A549 (cell line): Measurements from ENCODE around the gene NTHL1. TPM values are rescaled to one million over a fixed set of nuclear protein-coding genes. Genes with fewer than 3 reads are reported as not detected.

Source experiments
- ATAC-seq, 2 experiments: fragments of 200-7000 bp in 1 of 2; fragments of >200 bp in 1 of 2; cut with Nextera tagmentation in 1 of 2; cut with Tn5 transposase in 1 of 2; 3 replicates each; pipeline versions ENCODE4 v1.8.0 to v1.9.1; 2018 to 2020; ENCODE audit warnings: mild to moderate bottlenecking in 1 of 2, moderate library complexity in 1 of 2
- CTCF ChIA-PET: fragments of 300-600 bp; sonication (Branson Sonifier 250); formaldehyde crosslinking; extraction: SDS; loops from one replicate; lab custom pipeline; 2021; ENCODE audit warnings: antibody characterized with exemption, inconsistent platforms; lab: Yijun Ruan, JAX
- POLR2A ChIA-PET: fragments of 350-600 bp; formaldehyde crosslinking; extraction: SDS; loops from one replicate; lab custom pipeline; 2021; ENCODE audit warnings: antibody characterized with exemption, inconsistent platforms; lab: Yijun Ruan, JAX
- DNase-seq, 2 experiments: peaks; one replicate each; pipeline versions ENCODE4 v3.0.0 to v3.0.0-alpha.2; 2011 to 2016; ENCODE audit warnings: low read depth in 1 of 2, low spot score in 1 of 2
- FAIRE-seq: peaks from 2 replicates; lab custom pipeline; 2011; peaks lifted over from hg19 to GRCh38; lab: Jason Lieb, UNC
- H3K27ac ChIP-seq, 2 experiments: fragments of >200 bp; sonication (Bioruptor Twin); formaldehyde crosslinking; 3 replicates each; pipeline ENCODE4 v1.5.1; 2016 to 2017
- H3K4me1 ChIP-seq: fragments of >200 bp; sonication (Bioruptor Twin); formaldehyde crosslinking; 3 replicates; pipeline ENCODE4 v1.6.1; 2016
- H3K4me2 ChIP-seq: fragments of >200 bp; sonication (Bioruptor Twin); formaldehyde crosslinking; 3 replicates; pipeline ENCODE4 v1.6.1; 2016
- H3K4me3 ChIP-seq: fragments of >200 bp; sonication (Bioruptor Twin); formaldehyde crosslinking; 3 replicates; pipeline ENCODE4 v1.5.1; 2016
- H3K9me3 ChIP-seq: fragments of >200 bp; sonication (Bioruptor Twin); formaldehyde crosslinking; 3 replicates; pipeline ENCODE4 v1.6.1; 2016
- BHLHE40 ChIP-seq: IDR thresholded peaks from 2 replicates; pipeline ENCODE4 v1.6.1; 2012; ENCODE audit warnings: low read depth, low read length, inconsistent platforms
- CBX2 ChIP-seq: fragments of 200-600 bp; sonication (generic); IDR thresholded peaks from 2 replicates; pipeline ENCODE4 v1.6.1; 2016; ENCODE audit warnings: low read depth, mild to moderate bottlenecking, borderline replicate concordance
- CBX8 ChIP-seq: fragments of 200-600 bp; sonication (generic); IDR thresholded peaks from 2 replicates; pipeline ENCODE4 v1.6.1; 2016
- CEBPB ChIP-seq, 2 experiments: fragments of >200 bp in 1 of 2; sonication (Bioruptor Twin) in 1 of 2; formaldehyde crosslinking in 1 of 2; IDR thresholded peaks; 2 replicates each; pipeline ENCODE4 v1.6.1; 2012 to 2016
- FOSL2 ChIP-seq, 2 experiments: fragments of 450-650 bp in 1 of 2; fragments of >200 bp in 1 of 2; sonication (Bioruptor Twin) in 1 of 2; formaldehyde crosslinking; IDR thresholded peaks; 2 replicates each; pipeline versions ENCODE4 v1.5.0 to v1.6.1; 2016 to 2020; ENCODE audit warnings: mild to moderate bottlenecking in 1 of 2, moderate library complexity in 1 of 2
- FOXS1 ChIP-seq: fragments of 250-450 bp; sonication (Bioruptor Pico); IDR thresholded peaks from 2 replicates; pipeline ENCODE4 v1.5.0; 2020; ENCODE audit warnings: mild to moderate bottlenecking, moderate library complexity
- HOXB5 ChIP-seq: fragments of 250-450 bp; sonication (Bioruptor Pico); IDR thresholded peaks from 2 replicates; pipeline ENCODE4 v1.5.0; 2020; ENCODE audit warnings: mild to moderate bottlenecking, moderate library complexity
- NFE2L2 ChIP-seq: fragments of 150-350 bp; conservative IDR thresholded peaks from 2 replicates; pipeline ENCODE4 v1.6.1; 2014; ENCODE audit warnings: low read length
- RARB ChIP-seq: fragments of 250-450 bp; sonication (Bioruptor Pico); IDR thresholded peaks from 2 replicates; pipeline ENCODE4 v1.8.0; 2021; ENCODE audit warnings: mild to moderate bottlenecking, moderate library complexity
- RCOR1 ChIP-seq: fragments of 150-350 bp; IDR thresholded peaks from 2 replicates; pipeline ENCODE4 v1.6.1; 2014; ENCODE audit warnings: antibody characterized with exemption, low read length, low read depth
- SMC3 ChIP-seq: fragments of >200 bp; sonication (Bioruptor Twin); formaldehyde crosslinking; IDR thresholded peaks from 3 replicates; pipeline ENCODE4 v1.6.1; 2018; ENCODE audit warnings: inconsistent platforms
- TFCP2L1 ChIP-seq: fragments of 250-450 bp; sonication (Bioruptor Pico); IDR thresholded peaks from 2 replicates; pipeline ENCODE4 v1.5.0; 2021; ENCODE audit warnings: mild to moderate bottlenecking
- USF2 ChIP-seq: fragments of 450-650 bp; IDR thresholded peaks from 2 replicates; pipeline ENCODE4 v1.6.1; 2014; ENCODE audit warnings: antibody characterized with exemption
- ZC3H11A ChIP-seq: fragments of 450-650 bp; IDR thresholded peaks from 2 replicates; pipeline ENCODE4 v1.6.1; 2014; ENCODE audit warnings: antibody characterized with exemption, mild to moderate bottlenecking
- ZFP36 ChIP-seq: fragments of 450-650 bp; IDR thresholded peaks from 2 replicates; pipeline ENCODE4 v1.6.1; 2014; ENCODE audit warnings: borderline replicate concordance; ENCODE audit not compliant: partially characterized antibody
- ZSCAN20 ChIP-seq: fragments of 250-450 bp; sonication (Bioruptor Pico); IDR thresholded peaks from 2 replicates; pipeline ENCODE4 v1.8.0; 2022; ENCODE audit warnings: mild to moderate bottlenecking, moderate library complexity
- WGBS: methylation state at CpG from one replicate; pipeline ENCODE4 v1.1.6; 2017; ENCODE audit errors: missing lambda C conversion rate; 5-methylcytosine and 5-hydroxymethylcytosine counted together
- polyA plus RNA-seq, 4 experiments: library from polyadenylated mRNA; depleted of rRNA in 3 of 4; stranded (reverse); fragments of >200 nt; fragmentation: RNase III in 1 of 4; extraction: RNeasy Plus Mini Kit Qiagen cat#74134 plus additional on column Dnase treatment in 1 of 4; gene quantifications; 2 replicates in 3 of 4; 3 replicates in 1 of 4; pipeline ENCODE4 v1.2.3, GENCODE V29; 2011 to 2017
- small RNA-seq, 6 experiments: library from RNA; depleted of rRNA; stranded (forward); fragments of <200 nt; gene quantifications; one replicate each; pipeline ENCODE3, GENCODE V24; 2012
- TF ChIP-seq, protein P1 (sequence below): fragments of >200 bp; sonication (Bioruptor Twin); formaldehyde crosslinking; IDR thresholded peaks from 3 replicates; pipeline ENCODE4 v1.6.1; 2016
- TF ChIP-seq, protein P2 (sequence below): fragments of >200 bp; sonication (Bioruptor Twin); formaldehyde crosslinking; IDR thresholded peaks from 2 replicates; pipeline ENCODE4 v1.6.1; 2016

The NTHL1 gene
- polyA plus RNA-seq, 2 of the 4 experiments (the other 2 are of a cell fraction), result 28.8 to 42.3 TPM

DNA sequence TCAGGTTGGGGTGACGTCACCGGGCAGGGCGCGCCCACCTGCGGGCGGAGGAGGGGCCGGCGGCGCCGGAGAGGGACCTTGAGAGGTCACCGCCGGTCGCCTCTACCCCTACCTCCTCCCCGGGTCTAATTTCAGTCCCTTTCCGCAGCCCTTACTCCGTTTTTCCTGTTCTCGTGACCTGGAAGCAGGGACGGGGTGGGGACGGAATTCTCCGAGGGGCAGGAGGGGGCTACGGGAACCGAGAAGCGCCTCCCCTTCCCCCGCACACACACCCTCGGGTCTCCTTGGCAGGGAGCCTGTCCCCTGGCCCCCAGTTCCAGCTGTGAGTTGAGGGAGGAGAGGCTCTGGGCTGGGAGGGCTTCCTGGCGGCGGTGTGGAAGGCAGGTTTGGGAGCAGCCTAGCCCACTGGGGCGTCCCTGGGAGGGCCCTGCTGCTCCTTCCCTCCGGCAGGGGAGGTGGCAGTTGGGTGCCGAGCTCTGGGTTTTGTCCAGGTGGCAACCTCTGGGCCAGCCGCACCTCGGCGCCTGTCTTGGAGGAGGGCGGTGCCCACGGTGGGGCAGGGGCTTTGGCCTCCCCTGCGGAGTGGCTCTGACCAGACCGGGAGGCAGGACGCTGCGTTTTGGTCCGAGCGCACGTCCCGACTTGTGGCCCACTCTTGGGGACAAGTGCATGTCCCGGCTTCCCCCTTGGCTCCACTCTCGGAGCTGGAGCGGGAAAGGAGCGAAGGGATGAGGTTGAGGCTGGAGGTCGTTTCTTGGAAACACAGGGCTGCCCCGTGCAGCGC, 57.1 kb downstream of the NTHL1 start:
- no peak for FAIRE-seq
- Histone ChIP-seq H3K4me2 (peak overlapping the region; percentile 79), H3K9me3 (no peaks in the 10 kb centered on the region), H3K4me3 (peak overlapping the region; percentile 56)
- 56% methylated on average over 37 of the region's 50 CpGs for WGBS
- DNase-seq, result no peak
- TF ChIP-seq CBX2, result no peak
- peak; percentile 70 for TF ChIP-seq ZFP36
- TF ChIP-seq FOSL2 (IDR thresholded peaks at IDR 0.05), result no peak
- TF ChIP-seq FOSL2 (CRISPR knock-in tag; IDR thresholded peaks at IDR 0.05), result peak; percentile 61
- TF ChIP-seq, all 56 proteins: peak for 2
- ChIA-PET POLR2A (no interaction called here), CTCF (interaction anchor here (0.8 to 19.7 kb wide), 2 partner anchors 14 to 150 kb away, joined by 3 to 196 read pairs; partner anchors contain the start of gene ZNF598)
- ATAC-seq, result no peak
- H3K4me1 ChIP-seq, result peaks cover 61% of the 10 kb centered on the region
- H3K27ac ChIP-seq, result peak overlapping the region; percentile 58 to 94

DNA sequence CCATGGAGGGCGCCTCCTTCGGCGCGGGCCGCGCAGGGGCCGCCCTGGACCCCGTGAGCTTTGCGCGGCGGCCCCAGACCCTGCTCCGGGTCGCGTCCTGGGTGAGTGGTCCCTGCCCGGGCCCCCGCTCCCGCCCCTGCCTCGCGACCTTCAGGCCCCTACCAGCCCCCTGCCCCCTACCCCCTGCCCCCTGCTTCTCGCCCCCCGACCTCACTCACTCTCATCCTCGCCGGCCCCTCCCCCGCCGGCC, 57.6 kb downstream of the NTHL1 start:
- no peak for DNase-seq
- Histone ChIP-seq H3K9me3 (no peaks in the 10 kb centered on the region), H3K4me1 (peaks cover 65% of the 10 kb centered on the region), H3K4me3 (peak overlapping the region; percentile 56), H3K4me2 (peak overlapping the region; percentile 79), H3K27ac (peak overlapping the region; percentile 58 to 94)
- CTCF ChIA-PET, result interaction anchor here (0.8 to 19.7 kb wide), 2 partner anchors 14 to 151 kb away, joined by 3 to 196 read pairs; partner anchors contain the start of gene ZNF598
- no peak for TF ChIP-seq ZSCAN20 (CRISPR knock-in tag)
- no peak for TF ChIP-seq FOXS1 (CRISPR knock-in tag)
- TF ChIP-seq CEBPB (IDR thresholded peaks at IDR 0.05), result no peak
- TF ChIP-seq, protein P1, sequence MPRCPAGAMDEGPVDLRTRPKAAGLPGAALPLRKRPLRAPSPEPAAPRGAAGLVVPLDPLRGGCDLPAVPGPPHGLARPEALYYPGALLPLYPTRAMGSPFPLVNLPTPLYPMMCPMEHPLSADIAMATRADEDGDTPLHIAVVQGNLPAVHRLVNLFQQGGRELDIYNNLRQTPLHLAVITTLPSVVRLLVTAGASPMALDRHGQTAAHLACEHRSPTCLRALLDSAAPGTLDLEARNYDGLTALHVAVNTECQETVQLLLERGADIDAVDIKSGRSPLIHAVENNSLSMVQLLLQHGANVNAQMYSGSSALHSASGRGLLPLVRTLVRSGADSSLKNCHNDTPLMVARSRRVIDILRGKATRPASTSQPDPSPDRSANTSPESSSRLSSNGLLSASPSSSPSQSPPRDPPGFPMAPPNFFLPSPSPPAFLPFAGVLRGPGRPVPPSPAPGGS, result no peak
- TF ChIP-seq SMC3, result no peak
- TF ChIP-seq, protein P2, sequence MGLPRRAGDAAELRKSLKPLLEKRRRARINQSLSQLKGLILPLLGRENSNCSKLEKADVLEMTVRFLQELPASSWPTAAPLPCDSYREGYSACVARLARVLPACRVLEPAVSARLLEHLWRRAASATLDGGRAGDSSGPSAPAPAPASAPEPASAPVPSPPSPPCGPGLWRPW, result no peak
- TF ChIP-seq USF2, result no peak
- TF ChIP-seq NFE2L2, result no peak
- TF ChIP-seq CBX8, result no peak
- TF ChIP-seq TFCP2L1, result no peak
- TF ChIP-seq HOXB5 (CRISPR knock-in tag), result no peak
- no peak for TF ChIP-seq RARB (CRISPR knock-in tag)
- TF ChIP-seq BHLHE40, result no peak
- TF ChIP-seq ZC3H11A, result no peak
- no peak for TF ChIP-seq RCOR1
- no peak for FAIRE-seq
- no peak for ATAC-seq
- WGBS, result 0% methylated on average over 1 of the region's 25 CpGs
- POLR2A ChIA-PET, result no interaction called here

Small RNAs within 50 kb of the gene (small RNA-seq; reads per million reads assigned to genes)
- gene MIR1225 (0 to 1.4 (median 0) reads per million in 6 experiments), gene RN7SL219P (0 reads per million in 6 experiments)

Other genes starting within 250 kb of the NTHL1 start
- 27.2 and 34.9 TPM in 2 replicates for gene HAGH, start 221.0 kb downstream of the NTHL1 start, polyA plus RNA-seq (2011; rRNA removed)
- gene HAGH, start 221.0 kb downstream of the NTHL1 start, polyA plus RNA-seq (2017; fragmentation: RNase III; extraction: RNeasy Plus Mini Kit Qiagen cat#74134 plus additional on column Dnase treatment), result 58.7 to 66.4 TPM (median 59.8 TPM) in 3 replicates
- gene FAHD1, start 220.6 kb downstream of the NTHL1 start, polyA plus RNA-seq (2011; rRNA removed), result 30.2 and 30.6 TPM in 2 replicates
- gene FAHD1, start 220.6 kb downstream of the NTHL1 start, polyA plus RNA-seq (2017; fragmentation: RNase III; extraction: RNeasy Plus Mini Kit Qiagen cat#74134 plus additional on column Dnase treatment), result 63.2 to 68.4 TPM (median 64.5 TPM) in 3 replicates
- 7.5 and 9.1 TPM in 2 replicates for gene MEIOB, start 175.7 kb downstream of the NTHL1 start, polyA plus RNA-seq (2011; rRNA removed)
- gene MEIOB, start 175.7 kb downstream of the NTHL1 start, polyA plus RNA-seq (2017; fragmentation: RNase III; extraction: RNeasy Plus Mini Kit Qiagen cat#74134 plus additional on column Dnase treatment), result 2.9 to 3.5 TPM (median 2.9 TPM) in 3 replicates
- gene HS3ST6, start 129.4 kb downstream of the NTHL1 start, polyA plus RNA-seq (2011; rRNA removed), result 1.1 and 1.5 TPM in 2 replicates
- gene HS3ST6, start 129.4 kb downstream of the NTHL1 start, polyA plus RNA-seq (2017; fragmentation: RNase III; extraction: RNeasy Plus Mini Kit Qiagen cat#74134 plus additional on column Dnase treatment), result 1.4 to 2.6 TPM (median 2.0 TPM) in 3 replicates
- gene MSRB1, start 104.6 kb downstream of the NTHL1 start, polyA plus RNA-seq (2011; rRNA removed), result 27.7 and 34.4 TPM in 2 replicates
- gene MSRB1, start 104.6 kb downstream of the NTHL1 start, polyA plus RNA-seq (2017; fragmentation: RNase III; extraction: RNeasy Plus Mini Kit Qiagen cat#74134 plus additional on column Dnase treatment), result 27.7 to 38.4 TPM (median 37.5 TPM) in 3 replicates
- not detected in 2 replicates for gene RPL3L, start 93.1 kb downstream of the NTHL1 start, polyA plus RNA-seq (2011; rRNA removed)
- 0.20 TPM in 1 of 3 replicates, not detected in the others for gene RPL3L, start 93.1 kb downstream of the NTHL1 start, polyA plus RNA-seq (2017; fragmentation: RNase III; extraction: RNeasy Plus Mini Kit Qiagen cat#74134 plus additional on column Dnase treatment)
- gene NDUFB10, start 88.3 kb downstream of the NTHL1 start, polyA plus RNA-seq (2011; rRNA removed), result 151 and 198 TPM in 2 replicates
- gene NDUFB10, start 88.3 kb downstream of the NTHL1 start, polyA plus RNA-seq (2017; fragmentation: RNase III; extraction: RNeasy Plus Mini Kit Qiagen cat#74134 plus additional on column Dnase treatment), result 367 to 410 TPM (median 389 TPM) in 3 replicates
- 2,621 and 3,507 TPM in 2 replicates for gene RPS2, start 83.0 kb downstream of the NTHL1 start, polyA plus RNA-seq (2011; rRNA removed)
- gene RPS2, start 83.0 kb downstream of the NTHL1 start, polyA plus RNA-seq (2017; fragmentation: RNase III; extraction: RNeasy Plus Mini Kit Qiagen cat#74134 plus additional on column Dnase treatment), result 3,378 to 3,689 TPM (median 3,626 TPM) in 3 replicates
- gene RNF151, start 81.0 kb downstream of the NTHL1 start, polyA plus RNA-seq (2011; rRNA removed), result not detected in 2 replicates
- not detected in 3 replicates for gene RNF151, start 81.0 kb downstream of the NTHL1 start, polyA plus RNA-seq (2017; fragmentation: RNase III; extraction: RNeasy Plus Mini Kit Qiagen cat#74134 plus additional on column Dnase treatment)
- gene TBL3, start 75.8 kb downstream of the NTHL1 start, polyA plus RNA-seq (2011; rRNA removed), result 21.9 and 25.9 TPM in 2 replicates
- 41.9 to 45.0 TPM (median 42.8 TPM) in 3 replicates for gene TBL3, start 75.8 kb downstream of the NTHL1 start, polyA plus RNA-seq (2017; fragmentation: RNase III; extraction: RNeasy Plus Mini Kit Qiagen cat#74134 plus additional on column Dnase treatment)
- gene NOXO1, start 66.4 kb downstream of the NTHL1 start, polyA plus RNA-seq (2011; rRNA removed), result not detected in 2 replicates
- gene NOXO1, start 66.4 kb downstream of the NTHL1 start, polyA plus RNA-seq (2017; fragmentation: RNase III; extraction: RNeasy Plus Mini Kit Qiagen cat#74134 plus additional on column Dnase treatment), result 0.25 to 0.32 TPM (median 0.26 TPM) in 3 replicates
- 11.9 and 12.9 TPM in 2 replicates for gene GFER, start 63.6 kb downstream of the NTHL1 start, polyA plus RNA-seq (2011; rRNA removed)
- 33.9 to 34.9 TPM (median 34.8 TPM) in 3 replicates for gene GFER, start 63.6 kb downstream of the NTHL1 start, polyA plus RNA-seq (2017; fragmentation: RNase III; extraction: RNeasy Plus Mini Kit Qiagen cat#74134 plus additional on column Dnase treatment)
- gene SYNGR3, start 57.9 kb downstream of the NTHL1 start, polyA plus RNA-seq (2011; rRNA removed), result 4.9 and 5.7 TPM in 2 replicates
- 4.1 to 5.0 TPM (median 4.4 TPM) in 3 replicates for gene SYNGR3, start 57.9 kb downstream of the NTHL1 start, polyA plus RNA-seq (2017; fragmentation: RNase III; extraction: RNeasy Plus Mini Kit Qiagen cat#74134 plus additional on column Dnase treatment)
- 15.3 and 17.7 TPM in 2 replicates for gene ZNF598, start 38.0 kb downstream of the NTHL1 start, polyA plus RNA-seq (2011; rRNA removed)
- gene ZNF598, start 38.0 kb downstream of the NTHL1 start, polyA plus RNA-seq (2017; fragmentation: RNase III; extraction: RNeasy Plus Mini Kit Qiagen cat#74134 plus additional on column Dnase treatment), result 32.7 to 35.0 TPM (median 33.8 TPM) in 3 replicates
- 0.13 and 0.26 TPM in 2 replicates for gene NPW, start 28.0 kb downstream of the NTHL1 start, polyA plus RNA-seq (2011; rRNA removed)
- 1.0 to 1.6 TPM (median 1.2 TPM) in 3 replicates for gene NPW, start 28.0 kb downstream of the NTHL1 start, polyA plus RNA-seq (2017; fragmentation: RNase III; extraction: RNeasy Plus Mini Kit Qiagen cat#74134 plus additional on column Dnase treatment)
- 33.1 and 35.0 TPM in 2 replicates for gene NHERF2, start 20.9 kb downstream of the NTHL1 start, polyA plus RNA-seq (2011; rRNA removed)
- gene NHERF2, start 20.9 kb downstream of the NTHL1 start, polyA plus RNA-seq (2017; fragmentation: RNase III; extraction: RNeasy Plus Mini Kit Qiagen cat#74134 plus additional on column Dnase treatment), result 27.3 to 32.3 TPM (median 31.0 TPM) in 3 replicates
- 32.6 and 41.7 TPM in 2 replicates for gene TSC2, start 151 bp upstream of the NTHL1 start, polyA plus RNA-seq (2011; rRNA removed)
- gene TSC2, start 151 bp upstream of the NTHL1 start, polyA plus RNA-seq (2017; fragmentation: RNase III; extraction: RNeasy Plus Mini Kit Qiagen cat#74134 plus additional on column Dnase treatment), result 42.0 to 47.3 TPM (median 45.1 TPM) in 3 replicates
- gene PKD1, start 88.1 kb upstream of the NTHL1 start, polyA plus RNA-seq (2011; rRNA removed), result 11.5 and 17.3 TPM in 2 replicates
- 38.4 to 39.7 TPM (median 39.2 TPM) in 3 replicates for gene PKD1, start 88.1 kb upstream of the NTHL1 start, polyA plus RNA-seq (2017; fragmentation: RNase III; extraction: RNeasy Plus Mini Kit Qiagen cat#74134 plus additional on column Dnase treatment)
- 6.7 and 7.5 TPM in 2 replicates for gene RAB26, start 100.8 kb upstream of the NTHL1 start, polyA plus RNA-seq (2011; rRNA removed)
- gene RAB26, start 100.8 kb upstream of the NTHL1 start, polyA plus RNA-seq (2017; fragmentation: RNase III; extraction: RNeasy Plus Mini Kit Qiagen cat#74134 plus additional on column Dnase treatment), result 5.7 to 7.3 TPM (median 6.7 TPM) in 3 replicates
- gene TRAF7, start 107.9 kb upstream of the NTHL1 start, polyA plus RNA-seq (2011; rRNA removed), result 31.9 and 32.0 TPM in 2 replicates
- gene TRAF7, start 107.9 kb upstream of the NTHL1 start, polyA plus RNA-seq (2017; fragmentation: RNase III; extraction: RNeasy Plus Mini Kit Qiagen cat#74134 plus additional on column Dnase treatment), result 47.6 to 50.0 TPM (median 48.1 TPM) in 3 replicates
- gene CASKIN1, start 148.8 kb upstream of the NTHL1 start, polyA plus RNA-seq (2011; rRNA removed), result 0.13 and 0.27 TPM in 2 replicates
- gene CASKIN1, start 148.8 kb upstream of the NTHL1 start, polyA plus RNA-seq (2017; fragmentation: RNase III; extraction: RNeasy Plus Mini Kit Qiagen cat#74134 plus additional on column Dnase treatment), result 0.72 to 1.0 TPM (median 0.87 TPM) in 3 replicates
- gene MLST8, start 157.6 kb upstream of the NTHL1 start, polyA plus RNA-seq (2011; rRNA removed), result 46.8 and 49.5 TPM in 2 replicates
- 48.4 to 53.9 TPM (median 50.4 TPM) in 3 replicates for gene MLST8, start 157.6 kb upstream of the NTHL1 start, polyA plus RNA-seq (2017; fragmentation: RNase III; extraction: RNeasy Plus Mini Kit Qiagen cat#74134 plus additional on column Dnase treatment)
- 2.0 and 3.1 TPM in 2 replicates for gene BRICD5, start 163.0 kb upstream of the NTHL1 start, polyA plus RNA-seq (2011; rRNA removed)
- gene BRICD5, start 163.0 kb upstream of the NTHL1 start, polyA plus RNA-seq (2017; fragmentation: RNase III; extraction: RNeasy Plus Mini Kit Qiagen cat#74134 plus additional on column Dnase treatment), result 7.4 to 11.6 TPM (median 9.1 TPM) in 3 replicates
- 13.9 and 15.0 TPM in 2 replicates for gene PGP, start 167.0 kb upstream of the NTHL1 start, polyA plus RNA-seq (2011; rRNA removed)
- gene PGP, start 167.0 kb upstream of the NTHL1 start, polyA plus RNA-seq (2017; fragmentation: RNase III; extraction: RNeasy Plus Mini Kit Qiagen cat#74134 plus additional on column Dnase treatment), result 27.7 to 33.7 TPM (median 31.9 TPM) in 3 replicates
- gene E4F1, start 175.8 kb upstream of the NTHL1 start, polyA plus RNA-seq (2011; rRNA removed), result 10.4 and 11.0 TPM in 2 replicates
- gene E4F1, start 175.8 kb upstream of the NTHL1 start, polyA plus RNA-seq (2017; fragmentation: RNase III; extraction: RNeasy Plus Mini Kit Qiagen cat#74134 plus additional on column Dnase treatment), result 22.0 to 24.4 TPM (median 23.3 TPM) in 3 replicates
- gene DNASE1L2, start 188.6 kb upstream of the NTHL1 start, polyA plus RNA-seq (2011; rRNA removed), result 0.36 and 0.65 TPM in 2 replicates
- gene DNASE1L2, start 188.6 kb upstream of the NTHL1 start, polyA plus RNA-seq (2017; fragmentation: RNase III; extraction: RNeasy Plus Mini Kit Qiagen cat#74134 plus additional on column Dnase treatment), result 0.88 to 1.5 TPM (median 1.2 TPM) in 3 replicates
- gene ECI1, start 203.8 kb upstream of the NTHL1 start, polyA plus RNA-seq (2011; rRNA removed), result 41.8 and 47.9 TPM in 2 replicates
- 40.9 to 41.9 TPM (median 41.5 TPM) in 3 replicates for gene ECI1, start 203.8 kb upstream of the NTHL1 start, polyA plus RNA-seq (2017; fragmentation: RNase III; extraction: RNeasy Plus Mini Kit Qiagen cat#74134 plus additional on column Dnase treatment)
- gene RNPS1, start 220.3 kb upstream of the NTHL1 start, polyA plus RNA-seq (2011; rRNA removed), result 163 and 183 TPM in 2 replicates
- 197 to 206 TPM (median 200 TPM) in 3 replicates for gene RNPS1, start 220.3 kb upstream of the NTHL1 start, polyA plus RNA-seq (2017; fragmentation: RNase III; extraction: RNeasy Plus Mini Kit Qiagen cat#74134 plus additional on column Dnase treatment)